Esophagus (tissue), 2 donors: Measurements from ENCODE around the gene RUNDC3A. TPM values are rescaled to one million over a fixed set of nuclear protein-coding genes. Genes with fewer than 3 reads are reported as not detected.
"Not testable (repeated sequence)": the region's sequence is repeated elsewhere in the genome, so short reads cannot be mapped to it uniquely, and the experiment has no call there.

Experiments
- H3K27ac ChIP-seq, 2 donors: one replicate each; pipeline ENCODE4 v1.5.1; 2013; ENCODE audit warnings: low read depth in 2 of 2, mild to moderate bottlenecking in 2 of 2, inconsistent platforms in 1 of 2, low read length in 1 of 2, moderate library complexity in 1 of 2
- H3K27me3 ChIP-seq, 2 donors: one replicate each; pipeline ENCODE4 v1.6.1; 2013; ENCODE audit warnings: low read length in 2 of 2, control low read depth in 1 of 2, mild to moderate bottlenecking in 1 of 2; ENCODE audit not compliant: insufficient read depth in 2 of 2, control insufficient read depth in 1 of 2
- H3K36me3 ChIP-seq, 2 donors: one replicate each; pipeline ENCODE4 v1.6.1; 2013; ENCODE audit warnings: low read length in 1 of 2; ENCODE audit not compliant: control insufficient read depth in 2 of 2, insufficient read depth in 2 of 2
- H3K4me1 ChIP-seq, 2 donors: one replicate each; pipeline ENCODE4 v1.6.1; 2013; ENCODE audit warnings: low read length in 1 of 2; ENCODE audit not compliant: control insufficient read depth in 2 of 2, insufficient read depth in 2 of 2
- H3K4me3 ChIP-seq, 2 donors: one replicate each; pipeline ENCODE4 v1.5.1; 2013; ENCODE audit warnings: low read length in 2 of 2, mild to moderate bottlenecking in 2 of 2, low read depth in 1 of 2, moderate library complexity in 1 of 2
- H3K9me3 ChIP-seq, 2 donors: one replicate each; pipeline ENCODE4 v1.6.1; 2013; ENCODE audit warnings: mild to moderate bottlenecking in 2 of 2, low read depth in 1 of 2, low read length in 1 of 2, moderate library complexity in 1 of 2; ENCODE audit not compliant: control insufficient read depth in 2 of 2, insufficient read depth in 1 of 2
- WGBS, 2 donors: extraction: QIAGEN DNeasy Blood & Tissue Kit; methylation state at CpG; one replicate each; pipeline ENCODE4 v1.1.7; 2013; 5-methylcytosine and 5-hydroxymethylcytosine counted together
- polyA plus RNA-seq, 2 donors: library from polyadenylated mRNA; stranded (reverse); fragments of 200-250 nt; gene quantifications; one replicate each; pipeline ENCODE4 v1.2.3, GENCODE V29; 2013
- donor health status: healthy with polysubstance abuse.
- donor health status: Bipolar disorder and iron deficiency.

RUNDC3A gene
- polyA plus RNA-seq, 2 donors: 0.77 to 0.88 TPM

GRCh38 chr17:44324571-44325275 lies 16.3 kb downstream of the RUNDC3A start, which contains the start of gene SLC25A39:
Gene SLC25A39, minus strand, starts transcription at chr17:44324823. Its CDS starts 1,261 bp downstream, at chr17:44323562.
- Histone ChIP-seq H3K27me3 (no peaks in the 10 kb centered on the region), H3K4me3 (peak within 1 kb of the TSS; percentile 69 to 97), H3K9me3 (no peaks in the 10 kb centered on the region), H3K4me1 (peaks cover 5 to 7% of the 10 kb centered on the region in 2 donors), H3K27ac (peak within 1 kb of the TSS; percentile 97 to 98), H3K36me3 (peaks cover 16 to 23% of the 10 kb centered on the region in 2 donors)
- 0 to 1% methylated on average over 79 to 85 of the region's 85 CpGs for WGBS, 2 donors

- Histone ChIP-seq H3K27ac (peak overlapping the region; percentile 69 to 97), H3K9me3 (no peaks in the 10 kb centered on the region), H3K27me3 (no peaks in the 10 kb centered on the region), H3K36me3 (peaks cover 0 to 6% of the 10 kb centered on the region in 2 donors), H3K4me1 (peaks cover 3 to 7% of the 10 kb centered on the region in 2 donors), H3K4me3 (peak overlapping the region in 1 of 2 donors; percentile 69)
- WGBS, 2 donors: 23 to 24% methylated on average over 30 to 31 of the region's 31 CpGs
Observed at GRCh38 chr17:44326861-44327444, 18.6 kb downstream of the RUNDC3A start.

- Histone ChIP-seq H3K27ac (no peak overlapping the region), H3K27me3 (no peaks in the 10 kb centered on the region), H3K36me3 (no peaks in the 10 kb centered on the region), H3K4me1 (peaks cover 3 to 7% of the 10 kb centered on the region in 2 donors), H3K9me3 (no peaks in the 10 kb centered on the region), H3K4me3 (no peak overlapping the region)
- WGBS, 2 donors: 64 to 65% methylated on average over 7 of the region's 7 CpGs
Observed at GRCh38 chr17:44327715-44328449, 19.5 kb downstream of the RUNDC3A start.

GRCh38 chr17:44329516-44329915 lies 21.1 kb downstream of the RUNDC3A start:
- H3K9me3 ChIP-seq, H3K27me3 ChIP-seq, H3K27ac ChIP-seq, H3K4me1 ChIP-seq, H3K4me3 ChIP-seq, H3K36me3 ChIP-seq: not testable (repeated sequence)
- WGBS, 2 donors: 89 to 92% methylated on average over 7 of the region's 7 CpGs

GRCh38 chr17:44330263-44330662 lies 21.9 kb downstream of the RUNDC3A start:
- H3K4me1 ChIP-seq, H3K27ac ChIP-seq, H3K27me3 ChIP-seq, H3K9me3 ChIP-seq, H3K36me3 ChIP-seq, H3K4me3 ChIP-seq: not testable (repeated sequence)
- 92 to 94% methylated on average over 5 of the region's 5 CpGs for WGBS, 2 donors

GRCh38 chr17:44331249-44331760 lies 22.9 kb downstream of the RUNDC3A start:
- Histone ChIP-seq H3K27me3 (no peaks in the 10 kb centered on the region), H3K4me3 (no peak overlapping the region), H3K27ac (peak overlapping the region in 1 of 2 donors; percentile 20), H3K36me3 (no peaks in the 10 kb centered on the region), H3K9me3 (no peaks in the 10 kb centered on the region), H3K4me1 (peaks cover 0 to 2% of the 10 kb centered on the region in 2 donors)
- 3% methylated on average over 7 of the region's 7 CpGs for WGBS, 2 donors

- whole genome bisulfite sequencing, 2 donors: 40 to 60% methylated on average over 5 of the region's 5 CpGs
- Histone ChIP-seq H3K4me1 (peaks cover 0 to 2% of the 10 kb centered on the region in 2 donors), H3K4me3 (no peak overlapping the region), H3K27me3 (no peaks in the 10 kb centered on the region), H3K36me3 (no peaks in the 10 kb centered on the region), H3K9me3 (no peaks in the 10 kb centered on the region), H3K27ac (peak overlapping the region in 1 of 2 donors; percentile 63)
Observed at GRCh38 chr17:44333371-44333770, 25.0 kb downstream of the RUNDC3A start.

- H3K27me3 ChIP-seq: no peaks in the 10 kb centered on the region
- H3K4me1 ChIP-seq: peaks cover 0 to 4% of the 10 kb centered on the region in 2 donors
- no peaks in the 10 kb centered on the region for H3K9me3 ChIP-seq
- WGBS, 2 donors: 53 to 73% methylated on average over 2 of the region's 2 CpGs
- no peaks in the 10 kb centered on the region for H3K36me3 ChIP-seq
- H3K27ac ChIP-seq: peak overlapping the region in 1 of 2 donors; percentile 35
- no peak overlapping the region for H3K4me3 ChIP-seq
Observed at GRCh38 chr17:44334315-44334714, 25.9 kb downstream of the RUNDC3A start.

GRCh38 chr17:44334727-44335126 lies 26.3 kb downstream of the RUNDC3A start:
- 33 to 57% methylated on average over 3 of the region's 3 CpGs for WGBS, 2 donors
- Histone ChIP-seq H3K27me3 (no peaks in the 10 kb centered on the region), H3K4me3 (no peak overlapping the region), H3K4me1 (peaks cover 0 to 4% of the 10 kb centered on the region in 2 donors), H3K36me3 (no peaks in the 10 kb centered on the region), H3K27ac (no peak overlapping the region), H3K9me3 (no peaks in the 10 kb centered on the region)
